Lower leg skin (tissue), 3 donors: Measurements from ENCODE around the gene STRN.

ENCODE experiments used
- CTCF ChIP-seq, 3 donors: fragments of 450-650 bp; IDR thresholded peaks; one replicate each; pipeline ENCODE4 v1.5.1; 2016; ENCODE audit warnings: antibody characterized with exemption in 3 of 3, mild to moderate bottlenecking in 3 of 3, moderate library complexity in 2 of 3
- POLR2A ChIP-seq, 2 donors: fragments of 450-650 bp; IDR thresholded peaks; one replicate each; pipeline ENCODE4 v1.6.1; 2016 to 2017; ENCODE audit warnings: antibody characterized with exemption in 2 of 2, mild to moderate bottlenecking in 1 of 2, moderate library complexity in 1 of 2

DNA sequence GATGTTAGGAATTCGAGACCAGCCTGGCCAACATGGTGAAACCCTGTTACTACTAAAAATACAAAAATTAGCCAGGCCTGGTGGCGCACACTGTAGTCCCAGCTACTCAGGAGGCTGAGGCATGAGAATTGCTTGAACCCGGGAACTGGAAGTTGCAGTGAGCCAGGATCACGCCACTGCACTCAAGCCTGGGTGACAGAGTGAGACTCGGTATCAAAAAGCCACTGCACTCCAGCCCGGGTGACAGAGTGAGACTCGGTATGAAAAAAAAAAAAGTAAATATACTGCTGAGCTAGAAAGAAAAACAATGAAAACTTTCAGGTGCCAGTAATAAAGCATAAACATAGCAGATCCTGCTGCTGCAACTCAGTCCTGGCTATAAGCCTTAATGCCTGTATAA, 73.5 kb downstream of the STRN start:
- TF ChIP-seq CTCF (IDR thresholded peaks at IDR 0.05) (no peak), POLR2A (IDR thresholded peaks at IDR 0.05) (no peak)
